ENCODE results near the gene PSMF1. TPM values are rescaled to one million over a fixed set of nuclear protein-coding genes. Genes with fewer than 3 reads are reported as not detected.

PSMF1 gene
- total RNA-seq, 1 experiment from 2014 or later: 90.8 TPM

GRCh38 chr20:1107176-1107575 is 11.2 kb upstream of the PSMF1 start:
- H3K14ac ChIP-seq (ENCODE audit: insufficient read depth, low read length): no peak overlapping the region
- H3K56ac ChIP-seq (ENCODE audit: insufficient read length, low read depth, low read length): no peak overlapping the region
- no peak overlapping the region for H3K4me2 ChIP-seq (ENCODE audit: insufficient read depth, insufficient read length, low read length)
- H2BK5ac ChIP-seq (ENCODE audit: insufficient read length, low read length): no peak overlapping the region
- H4K20me1 ChIP-seq (ENCODE audit: control insufficient read depth, insufficient read depth, insufficient read length): no peaks in the 10 kb centered on the region
- no peak overlapping the region for H3K27ac ChIP-seq (ENCODE audit: insufficient read length, low read depth, low read length)
- Mint-ChIP-seq H3K27me3 (ENCODE audit: low read depth) (peaks cover 14% of the 10 kb centered on the region), H3K4me3 (no peak overlapping the region), H3K4me1 (peaks cover 2% of the 10 kb centered on the region in 2 experiments; a peak in 2 of 4 replicates), H3K36me3 (ENCODE audit: insufficient read depth in 1 of 3, low read depth in 3 of 3) (peaks cover 0 to 2% (median 0%) of the 10 kb centered on the region in 3 experiments; a peak in 1 of 7 replicates), H3K27ac (peak overlapping the region in 1 of 3 experiments; percentile 19; a peak in 1 of 7 replicates), H3K9me3 (peaks cover 9 to 10% of the 10 kb centered on the region in 2 experiments; a peak in 3 of 5 replicates)
- no peak overlapping the region for H3K9ac ChIP-seq (ENCODE audit: extremely low read depth, insufficient read length, low read length)
- no peak overlapping the region for H3K4ac ChIP-seq (ENCODE audit: low read depth, low read length)
- H2BK120ac ChIP-seq (ENCODE audit: low read depth, low read length, poor library complexity, severe bottlenecking): no peak overlapping the region
- H4K8ac ChIP-seq (replicated peaks; ENCODE audit: insufficient read length, low read depth, low read length): no peak overlapping the region
- no CpG with 5 or more reads among the region's 3 CpGs for WGBS (ENCODE audit: extremely low coverage, insufficient read length, low lambda C conversion rate)
- TF ChIP-seq, protein P1, sequence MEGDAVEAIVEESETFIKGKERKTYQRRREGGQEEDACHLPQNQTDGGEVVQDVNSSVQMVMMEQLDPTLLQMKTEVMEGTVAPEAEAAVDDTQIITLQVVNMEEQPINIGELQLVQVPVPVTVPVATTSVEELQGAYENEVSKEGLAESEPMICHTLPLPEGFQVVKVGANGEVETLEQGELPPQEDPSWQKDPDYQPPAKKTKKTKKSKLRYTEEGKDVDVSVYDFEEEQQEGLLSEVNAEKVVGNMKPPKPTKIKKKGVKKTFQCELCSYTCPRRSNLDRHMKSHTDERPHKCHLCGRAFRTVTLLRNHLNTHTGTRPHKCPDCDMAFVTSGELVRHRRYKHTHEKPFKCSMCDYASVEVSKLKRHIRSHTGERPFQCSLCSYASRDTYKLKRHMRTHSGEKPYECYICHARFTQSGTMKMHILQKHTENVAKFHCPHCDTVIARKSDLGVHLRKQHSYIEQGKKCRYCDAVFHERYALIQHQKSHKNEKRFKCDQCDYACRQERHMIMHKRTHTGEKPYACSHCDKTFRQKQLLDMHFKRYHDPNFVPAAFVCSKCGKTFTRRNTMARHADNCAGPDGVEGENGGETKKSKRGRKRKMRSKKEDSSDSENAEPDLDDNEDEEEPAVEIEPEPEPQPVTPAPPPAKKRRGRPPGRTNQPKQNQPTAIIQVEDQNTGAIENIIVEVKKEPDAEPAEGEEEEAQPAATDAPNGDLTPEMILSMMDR (conservative IDR thresholded peaks at IDR 0.05): no peak
- no peaks in the 10 kb centered on the region for H3K79me2 ChIP-seq (ENCODE audit: insufficient read depth, low read length)
- no peaks in the 10 kb centered on the region for H3K9me3 ChIP-seq (ENCODE audit: control insufficient read depth, low read depth, low read length)
- no peak overlapping the region for H3K18ac ChIP-seq (ENCODE audit: insufficient read length, low read depth, low read length)
- no peak overlapping the region for H2BK15ac ChIP-seq (ENCODE audit: low read depth, low read length)
- no peaks in the 10 kb centered on the region for H3K4me1 ChIP-seq (ENCODE audit: insufficient read depth, low read length)
- no peaks in the 10 kb centered on the region for H3K79me1 ChIP-seq (ENCODE audit: insufficient read depth, low read depth, low read length, poor library complexity, severe bottlenecking)
- H4K91ac ChIP-seq (ENCODE audit: insufficient read length, low read depth, low read length): no peak overlapping the region
- no peak overlapping the region for H2BK12ac ChIP-seq (ENCODE audit: insufficient read length, low read depth, low read length)
- H3T11ph ChIP-seq (ENCODE audit: low read length): no peak overlapping the region
- no peak overlapping the region for H2AK5ac ChIP-seq (ENCODE audit: insufficient read length, low read length)
- no peaks in the 10 kb centered on the region for H3K23me2 ChIP-seq (ENCODE audit: insufficient read length, low read depth, low read length, poor library complexity, severe bottlenecking)
- no peak overlapping the region for H4K5ac ChIP-seq (ENCODE audit: insufficient read length, low read depth, low read length)
- no peak overlapping the region for H3K23ac ChIP-seq (ENCODE audit: insufficient read length, low read depth, low read length)
- no peak for DNase-seq
- H3K27me3 ChIP-seq (ENCODE audit: insufficient read depth, low read length): no peaks in the 10 kb centered on the region
- H2AFZ ChIP-seq (ENCODE audit: low read length): no peak overlapping the region
- no peak overlapping the region for H2BK20ac ChIP-seq (ENCODE audit: low read depth, low read length, poor library complexity, severe bottlenecking)
